Fibroblast of lung (primary cell): Measurements from ENCODE around the gene UROC1. TPM values are rescaled to one million over a fixed set of nuclear protein-coding genes. Genes with fewer than 3 reads are reported as not detected.

Source experiments
- DNase-seq, 2 donors: peaks; one replicate each; pipeline versions ENCODE4 v3.0.0 to v3.0.0-alpha.2; 2010; ENCODE audit warnings: low read depth in 2 of 2
- H2AFZ ChIP-seq: 2 replicates; pipeline ENCODE4 v1.5.1; 2012; ENCODE audit warnings: low read length, control low read depth, inconsistent platforms
- H3K27ac ChIP-seq: 2 replicates; pipeline ENCODE4 v1.5.1; 2011; ENCODE audit warnings: low read length, control low read depth; ENCODE audit not compliant: insufficient read depth
- H3K27me3 ChIP-seq: 2 replicates; pipeline ENCODE4 v1.5.1; 2011; ENCODE audit warnings: mild to moderate bottlenecking, low read length; ENCODE audit not compliant: control insufficient read depth, insufficient read depth
- H3K36me3 ChIP-seq: 2 replicates; pipeline ENCODE4 v1.5.1; 2011; ENCODE audit warnings: low read length; ENCODE audit not compliant: control insufficient read depth, insufficient read depth
- H3K4me1 ChIP-seq: 2 replicates; pipeline ENCODE4 v1.5.1; 2011; ENCODE audit warnings: low read length; ENCODE audit not compliant: control insufficient read depth, insufficient read depth; ENCODE audit errors: extremely low read depth
- H3K4me2 ChIP-seq: 2 replicates; pipeline ENCODE4 v1.5.1; 2011; ENCODE audit warnings: low read length, control low read depth; ENCODE audit not compliant: insufficient read depth; ENCODE audit errors: extremely low read depth
- H3K4me3 ChIP-seq, 4 experiments: fragments of 200-600 bp in 1 of 4; sonication (generic) in 1 of 4; replicated peaks in 1 of 4; 2 replicates each; pipeline ENCODE4 v1.5.1; 2011 to 2016; ENCODE audit warnings: low read length in 4 of 4, low read depth in 3 of 4, mild to moderate bottlenecking in 3 of 4, control low read depth in 2 of 4, inconsistent platforms in 1 of 4, mixed read lengths in 1 of 4; ENCODE audit not compliant: insufficient read depth in 1 of 4; ENCODE audit errors: control extremely low read depth in 1 of 4
- H3K79me2 ChIP-seq: 2 replicates; pipeline ENCODE4 v1.5.1; 2012; ENCODE audit warnings: mild to moderate bottlenecking, low read length, inconsistent platforms; ENCODE audit not compliant: control insufficient read depth, insufficient read depth
- H3K9ac ChIP-seq: 2 replicates; pipeline ENCODE4 v1.5.1; 2011; ENCODE audit warnings: mild to moderate bottlenecking, low read length, control low read depth; ENCODE audit not compliant: insufficient read depth
- H3K9me3 ChIP-seq: 2 replicates; pipeline ENCODE4 v1.5.1; 2012; ENCODE audit warnings: low read depth, low read length; ENCODE audit not compliant: control insufficient read depth, insufficient read depth
- H4K20me1 ChIP-seq: 2 replicates; pipeline ENCODE4 v1.5.1; 2011; ENCODE audit warnings: low read length; ENCODE audit not compliant: control insufficient read depth, insufficient read depth; ENCODE audit errors: extremely low read depth
- EZH2 ChIP-seq: IDR thresholded peaks from 2 replicates; pipeline ENCODE4 v1.5.1; 2012; ENCODE audit warnings: low read length, control low read depth, mild to moderate bottlenecking; ENCODE audit errors: missing control alignments
- polyA plus RNA-seq, 2 donors: library from polyadenylated mRNA; depleted of rRNA in 1 of 2; stranded (reverse) in 1 of 2; unstranded in 1 of 2; fragments of >200 nt; gene quantifications; 2 replicates each; pipeline ENCODE4 v1.2.1, GENCODE V29; 2011 to 2012; ENCODE audit warnings: missing spikeins in 1 of 2
- total RNA-seq: library from RNA; depleted of rRNA; stranded (reverse); fragments of >200 nt; gene quantifications from 2 replicates; pipeline ENCODE4 v1.2.1, GENCODE V29; 2014
- TF ChIP-seq, protein P1 (sequence below), 2 donors: IDR thresholded peaks in 1 of 2; conservative IDR thresholded peaks in 1 of 2; 1 replicate in 1 of 2; 2 replicates in 1 of 2; pipeline ENCODE4 v1.5.1; 2011 to 2012; ENCODE audit warnings: low read length in 2 of 2, control low read depth in 1 of 2, inconsistent platforms in 1 of 2, low read depth in 1 of 2, mild to moderate bottlenecking in 1 of 2

Gene UROC1
- total and polyA plus RNA-seq, 2 donors (not counting 1 experiment from before 2014, with no cell fraction given): not detected

DNA sequence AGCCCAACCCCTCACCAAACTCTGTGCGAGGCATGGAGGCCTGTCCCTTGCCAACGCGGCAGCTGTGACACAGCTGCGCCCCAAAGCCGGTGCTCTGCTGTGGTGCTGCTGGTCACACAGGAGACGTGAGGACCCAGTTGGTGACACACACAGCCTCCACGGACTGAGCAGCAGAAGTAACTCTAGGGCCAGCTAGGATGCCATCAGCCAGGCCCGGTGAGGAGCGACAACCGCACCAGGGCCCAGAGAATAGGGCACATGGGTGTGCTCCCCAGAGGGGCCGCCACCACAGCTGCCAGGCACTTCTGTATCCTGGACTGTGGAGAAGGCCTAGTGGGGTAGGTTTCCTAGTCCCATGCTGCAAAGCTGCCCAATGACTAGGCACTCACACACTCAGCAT, 52.6 kb downstream of the UROC1 start:
- Histone ChIP-seq H2AFZ (no peak overlapping the region), H3K27me3 (no peaks in the 10 kb centered on the region), H3K4me1 (no peaks in the 10 kb centered on the region), H4K20me1 (no peaks in the 10 kb centered on the region), H3K4me2 (no peak overlapping the region), H3K9ac (no peak overlapping the region), H3K4me3 (no peak overlapping the region), H3K27ac (no peak overlapping the region), H3K36me3 (peaks cover 43% of the 10 kb centered on the region), H3K79me2 (peaks cover 12% of the 10 kb centered on the region), H3K9me3 (no peaks in the 10 kb centered on the region)
- TF ChIP-seq, protein P1, sequence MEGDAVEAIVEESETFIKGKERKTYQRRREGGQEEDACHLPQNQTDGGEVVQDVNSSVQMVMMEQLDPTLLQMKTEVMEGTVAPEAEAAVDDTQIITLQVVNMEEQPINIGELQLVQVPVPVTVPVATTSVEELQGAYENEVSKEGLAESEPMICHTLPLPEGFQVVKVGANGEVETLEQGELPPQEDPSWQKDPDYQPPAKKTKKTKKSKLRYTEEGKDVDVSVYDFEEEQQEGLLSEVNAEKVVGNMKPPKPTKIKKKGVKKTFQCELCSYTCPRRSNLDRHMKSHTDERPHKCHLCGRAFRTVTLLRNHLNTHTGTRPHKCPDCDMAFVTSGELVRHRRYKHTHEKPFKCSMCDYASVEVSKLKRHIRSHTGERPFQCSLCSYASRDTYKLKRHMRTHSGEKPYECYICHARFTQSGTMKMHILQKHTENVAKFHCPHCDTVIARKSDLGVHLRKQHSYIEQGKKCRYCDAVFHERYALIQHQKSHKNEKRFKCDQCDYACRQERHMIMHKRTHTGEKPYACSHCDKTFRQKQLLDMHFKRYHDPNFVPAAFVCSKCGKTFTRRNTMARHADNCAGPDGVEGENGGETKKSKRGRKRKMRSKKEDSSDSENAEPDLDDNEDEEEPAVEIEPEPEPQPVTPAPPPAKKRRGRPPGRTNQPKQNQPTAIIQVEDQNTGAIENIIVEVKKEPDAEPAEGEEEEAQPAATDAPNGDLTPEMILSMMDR (conservative IDR thresholded peaks at IDR 0.05 in 1 of 2, IDR thresholded peaks at IDR 0.05 in 1 of 2; ENCODE audit: low read depth in 1 of 2, low read length in 2 of 2): no peak
- TF ChIP-seq EZH2: no peak
- DNase-seq: no peak

DNA sequence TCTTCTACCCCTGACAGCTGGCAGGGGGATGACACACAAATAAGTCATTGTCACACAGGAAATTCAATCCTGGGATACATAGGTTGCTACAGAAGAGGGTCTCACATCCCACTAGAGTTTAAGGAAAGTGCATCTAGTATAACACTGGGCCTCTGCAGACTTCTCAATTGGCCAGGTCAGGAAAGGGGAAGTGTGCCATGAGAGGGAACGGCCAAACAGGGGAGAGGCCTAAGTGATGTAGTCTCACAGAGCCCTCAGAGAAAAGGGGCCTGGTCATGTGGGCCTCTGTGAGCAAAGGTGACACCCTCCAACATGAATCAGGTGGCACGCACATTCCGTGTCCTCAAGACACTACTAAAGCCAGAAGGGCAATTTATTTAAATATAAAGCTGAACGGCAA, 53.1 kb downstream of the UROC1 start:
- no peak overlapping the region for H2AFZ ChIP-seq
- H3K27me3 ChIP-seq: no peaks in the 10 kb centered on the region
- no peak overlapping the region for H3K9ac ChIP-seq
- peaks cover 11% of the 10 kb centered on the region for H3K79me2 ChIP-seq
- DNase-seq: no peak
- no peaks in the 10 kb centered on the region for H3K9me3 ChIP-seq
- no peak overlapping the region for H3K27ac ChIP-seq
- no peaks in the 10 kb centered on the region for H3K4me1 ChIP-seq
- H3K4me3 ChIP-seq: no peak overlapping the region
- TF ChIP-seq, protein P1 (conservative IDR thresholded peaks at IDR 0.05 in 1 of 2, IDR thresholded peaks at IDR 0.05 in 1 of 2; ENCODE audit: low read depth in 1 of 2, low read length in 2 of 2): no peak
- TF ChIP-seq EZH2: no peak
- H4K20me1 ChIP-seq: no peaks in the 10 kb centered on the region
- H3K4me2 ChIP-seq: no peak overlapping the region
- H3K36me3 ChIP-seq: peaks cover 41% of the 10 kb centered on the region

DNA sequence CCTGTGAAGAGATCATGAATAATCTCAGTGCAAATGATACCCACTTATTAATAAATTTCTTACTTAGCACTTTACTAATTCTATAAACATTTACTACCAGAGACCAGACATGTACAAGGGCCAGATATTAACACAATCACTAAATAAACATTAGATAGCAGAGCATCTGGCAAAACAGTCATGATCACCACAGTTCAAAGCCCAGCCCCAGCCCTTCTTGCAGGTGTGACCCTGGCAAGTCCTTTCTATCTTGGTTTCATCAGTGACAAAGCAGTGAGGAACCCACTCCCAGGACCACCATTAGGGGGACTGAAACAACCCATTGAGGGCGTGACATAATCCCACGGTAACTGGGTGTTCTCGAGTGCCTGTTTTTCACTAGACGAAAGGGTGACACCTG, 53.5 kb downstream of the UROC1 start:
- Histone ChIP-seq H3K79me2 (peaks cover 8% of the 10 kb centered on the region), H3K4me3 (no peak overlapping the region), H3K9me3 (no peaks in the 10 kb centered on the region), H3K4me1 (no peaks in the 10 kb centered on the region), H3K27ac (no peak overlapping the region), H3K4me2 (no peak overlapping the region), H2AFZ (no peak overlapping the region), H4K20me1 (no peaks in the 10 kb centered on the region), H3K9ac (no peak overlapping the region), H3K27me3 (no peaks in the 10 kb centered on the region), H3K36me3 (peaks cover 39% of the 10 kb centered on the region)
- no peak for DNase-seq
- TF ChIP-seq, protein P1 (conservative IDR thresholded peaks at IDR 0.05 in 1 of 2, IDR thresholded peaks at IDR 0.05 in 1 of 2; ENCODE audit: low read depth in 1 of 2, low read length in 2 of 2): no peak
- no peak for TF ChIP-seq EZH2
